ENCODE data around the gene GABRB3.

The GABRB3 gene

DNA sequence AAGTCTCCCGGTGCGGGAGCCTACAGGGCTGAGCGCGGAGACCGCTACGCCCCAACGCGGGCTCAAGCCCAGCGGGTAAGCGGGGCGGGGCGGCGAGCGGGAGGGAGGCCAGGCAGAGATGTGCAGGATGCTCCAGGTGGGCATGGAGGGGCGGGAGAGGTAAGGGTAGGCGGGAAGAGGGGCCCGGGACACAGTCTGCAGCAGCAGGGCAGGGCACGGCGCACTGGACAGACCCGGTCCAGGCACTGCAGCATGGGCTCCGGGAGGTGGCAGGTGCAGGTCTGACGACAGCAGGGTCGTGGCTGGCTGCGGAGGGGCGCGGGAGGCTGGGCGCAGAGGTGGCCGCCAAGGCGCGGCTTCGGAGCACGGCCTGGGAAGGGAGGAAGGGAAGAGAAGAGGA is 102.8 kb downstream of the GABRB3 start:
- no peak for DNase-seq

DNA sequence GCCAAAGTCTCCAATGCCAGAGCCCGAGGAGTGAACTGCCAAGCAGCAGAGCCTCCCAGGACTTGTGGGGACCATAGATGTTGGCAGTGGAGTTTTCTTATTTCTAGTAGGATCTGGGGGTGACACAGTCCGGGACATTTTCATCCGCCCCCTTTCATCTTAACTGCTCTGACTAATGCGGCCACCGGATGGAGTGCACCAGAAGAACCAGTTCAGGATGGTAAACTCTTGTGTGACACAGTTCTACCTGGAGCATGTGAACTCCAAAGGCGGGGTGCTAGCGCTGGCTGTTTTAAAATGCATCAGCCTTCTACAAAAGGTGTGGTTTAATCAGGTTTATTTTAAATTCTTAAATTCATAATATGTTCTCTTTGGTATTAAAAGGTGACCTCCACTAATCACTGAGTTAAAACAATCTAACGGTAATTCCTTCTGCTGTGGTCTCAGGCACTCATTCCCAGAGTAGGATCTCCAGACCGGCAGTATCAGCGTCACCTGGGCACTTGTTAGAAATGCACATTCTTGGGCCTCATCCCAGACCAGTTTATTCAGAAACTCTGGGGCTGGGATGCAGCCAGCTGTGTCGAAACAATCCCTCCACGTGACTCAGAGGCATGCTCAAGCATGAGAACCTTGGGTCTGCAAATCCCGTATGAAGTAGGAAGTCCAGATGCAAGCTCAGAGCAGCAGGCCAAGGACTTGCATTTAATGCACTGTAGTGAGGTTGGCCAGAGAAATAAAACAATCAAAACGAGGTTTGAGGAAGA is 105.5 kb downstream of the GABRB3 start:
- DNase-seq: no peak

DNA sequence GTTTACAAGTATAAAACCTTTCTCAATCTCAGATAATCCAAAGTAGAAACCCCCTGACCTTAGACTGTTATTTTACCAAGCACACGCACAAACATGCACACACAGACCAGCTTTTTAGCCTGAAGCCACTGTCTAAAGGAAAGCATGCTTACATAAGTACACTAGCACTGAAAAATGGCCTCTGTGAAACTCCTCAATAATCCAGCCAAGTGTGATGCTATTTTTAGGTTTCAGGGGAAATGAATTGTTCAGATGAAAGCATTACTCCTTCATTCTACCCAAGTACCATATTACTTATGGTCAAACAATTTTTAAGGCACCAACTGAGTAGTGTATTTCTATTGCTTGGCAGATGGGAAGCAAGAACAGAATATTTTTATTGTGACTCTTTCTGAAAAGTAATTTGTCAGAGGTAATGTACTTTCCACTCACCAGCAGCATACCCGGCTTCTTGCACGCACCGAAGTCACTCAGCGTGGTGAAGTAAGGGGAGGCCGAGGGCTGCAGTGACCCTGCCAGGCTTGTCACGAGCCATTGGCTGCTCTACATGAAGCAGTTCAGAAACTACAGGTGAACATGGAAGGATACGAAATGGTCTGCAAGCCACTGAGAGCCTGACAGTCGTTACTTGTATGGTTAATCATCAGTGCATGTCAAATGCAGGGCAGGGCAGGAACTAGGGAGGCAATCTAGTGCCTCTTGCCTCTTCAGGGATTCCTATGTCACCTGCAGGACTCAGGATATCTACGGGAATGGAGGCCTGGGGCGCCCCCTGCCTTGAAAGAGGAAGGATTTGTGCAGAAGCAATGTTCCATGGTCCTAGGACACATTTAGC is 106.7 kb downstream of the GABRB3 start:
- DNase-seq: no peak

DNA sequence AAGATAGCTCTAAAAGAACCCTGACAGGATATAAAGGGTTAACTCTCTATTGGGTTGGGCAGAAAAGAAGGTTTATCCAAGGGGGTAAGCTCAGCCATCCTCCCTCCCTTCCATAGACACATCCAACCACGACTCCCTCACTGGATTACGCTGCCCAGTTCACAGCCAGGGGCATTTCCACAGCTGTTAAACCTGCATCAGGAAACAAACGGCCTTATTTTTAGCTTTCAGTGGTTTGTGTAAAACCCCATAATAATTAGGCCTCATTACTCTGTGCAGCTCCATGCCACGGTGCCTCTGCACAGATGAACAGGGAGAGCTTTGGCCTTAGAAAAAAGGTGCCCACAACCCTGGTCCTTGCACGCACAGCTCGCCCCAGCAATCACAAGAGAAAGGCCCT is 110.6 kb downstream of the GABRB3 start:
- no peak for DNase-seq

DNA sequence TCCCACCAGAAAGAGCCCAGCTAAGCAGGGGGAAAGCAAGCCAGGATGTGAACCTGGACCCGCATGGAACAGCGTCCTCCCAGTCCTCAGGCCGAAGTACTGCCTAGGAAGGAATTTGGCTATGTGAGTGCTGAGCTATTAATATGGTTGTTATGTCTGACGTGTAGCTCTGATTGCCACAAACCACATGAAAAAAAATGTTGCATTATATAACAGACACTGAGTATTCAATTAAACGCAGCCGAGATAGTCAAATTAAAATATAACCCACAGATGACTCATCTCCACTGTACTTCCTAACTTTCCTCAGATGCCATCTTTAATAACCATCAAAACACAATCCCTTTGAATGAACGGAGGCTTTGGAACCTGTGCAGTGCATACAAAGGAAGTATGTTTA is 111.1 kb downstream of the GABRB3 start:
- DNase-seq: no peak

DNA sequence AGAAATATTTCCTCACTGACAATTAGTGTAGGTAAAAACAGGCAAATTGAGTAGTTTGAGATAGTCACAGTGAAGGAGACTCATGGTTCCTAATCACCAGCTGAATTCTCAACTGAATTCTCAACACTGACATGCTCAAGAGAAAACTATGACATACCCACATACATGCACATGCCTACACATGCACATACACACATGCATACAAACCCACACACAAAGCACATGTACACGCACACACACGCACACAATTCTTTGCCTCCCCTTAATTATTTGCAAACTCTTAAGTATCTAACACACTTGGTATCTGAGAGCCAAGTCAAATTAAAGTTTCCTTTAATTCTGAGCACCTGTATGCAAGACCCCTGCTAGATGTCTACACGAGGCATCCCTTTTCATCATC is 111.8 kb downstream of the GABRB3 start:
- DNase-seq: no peak

DNA sequence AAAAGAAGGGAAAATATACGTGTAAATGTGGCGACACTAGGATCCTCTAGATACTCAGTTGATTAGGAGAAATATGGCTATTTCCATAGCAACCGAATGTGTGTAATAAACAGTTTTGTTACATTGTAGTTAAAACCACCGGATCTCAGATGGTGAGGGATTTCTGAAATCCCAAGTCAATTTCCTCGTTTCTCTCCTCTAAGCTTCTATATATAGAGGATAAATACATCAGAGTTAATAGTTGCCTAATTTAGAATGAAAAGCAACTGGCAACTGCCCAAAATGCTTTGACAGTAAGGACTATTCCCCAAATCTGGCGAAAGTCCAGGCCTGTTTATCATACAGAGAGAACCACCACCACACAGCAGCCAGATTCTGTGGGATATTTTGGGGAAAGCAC is 112.6 kb downstream of the GABRB3 start:
- DNase-seq: no peak

DNA sequence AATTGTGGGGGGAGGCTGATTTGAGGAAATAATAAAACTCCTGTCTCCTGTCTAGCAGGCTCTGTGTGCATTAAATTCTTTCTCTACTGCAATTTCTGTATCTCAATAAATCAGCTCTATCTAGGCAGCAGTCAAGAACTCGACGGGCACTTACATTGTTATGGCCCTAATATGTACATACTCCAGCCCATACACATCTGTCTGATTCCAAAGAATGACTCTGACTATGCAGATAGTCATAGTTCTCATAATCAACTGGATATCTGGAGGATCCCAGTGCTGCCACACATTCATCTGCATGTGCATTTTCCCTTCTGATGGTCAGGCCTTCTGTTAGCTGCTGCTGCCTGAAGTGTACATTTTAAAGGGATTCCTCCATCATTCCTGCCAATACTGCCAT is 114.6 kb downstream of the GABRB3 start:
- no peak for DNase-seq

DNA sequence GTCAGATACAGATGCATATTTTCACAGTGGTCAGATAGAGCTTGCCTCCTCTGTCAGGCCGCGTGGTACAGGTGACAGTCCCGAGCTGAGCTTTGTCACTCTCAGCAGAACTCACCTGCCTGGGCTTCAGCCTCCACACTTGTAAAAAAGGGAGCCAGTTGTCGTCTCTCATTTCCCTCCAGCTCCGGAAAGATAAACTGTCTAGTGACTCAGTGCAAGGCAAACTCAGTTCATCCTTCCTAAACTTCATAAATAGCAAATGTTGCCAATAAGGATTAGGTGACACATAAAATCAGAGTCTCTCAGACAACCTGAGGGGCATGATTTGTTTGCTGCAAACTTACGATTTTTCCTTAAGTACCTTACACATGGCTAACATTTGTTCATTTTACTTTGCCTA is 116.8 kb downstream of the GABRB3 start:
- DNase-seq: no peak

DNA sequence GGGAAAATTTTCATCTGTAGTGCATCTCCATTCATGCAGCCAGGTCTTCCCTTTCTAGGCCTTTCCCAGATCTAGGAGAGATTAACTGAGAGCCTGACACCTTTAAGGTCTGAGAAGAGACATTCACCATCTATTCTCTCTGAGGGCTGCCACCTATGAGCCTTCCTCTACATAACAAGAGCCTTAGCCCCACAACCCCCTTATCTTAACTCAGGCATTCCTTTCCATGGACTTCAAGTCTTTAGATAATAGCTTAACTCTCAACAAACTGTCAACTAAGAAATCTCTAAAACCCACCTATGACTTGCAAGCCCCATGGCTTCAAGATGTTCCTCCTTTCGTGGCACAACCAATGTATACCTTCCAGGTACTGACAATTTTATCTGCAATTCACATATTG is 121.0 kb downstream of the GABRB3 start:
- DNase-seq: no peak

DNA sequence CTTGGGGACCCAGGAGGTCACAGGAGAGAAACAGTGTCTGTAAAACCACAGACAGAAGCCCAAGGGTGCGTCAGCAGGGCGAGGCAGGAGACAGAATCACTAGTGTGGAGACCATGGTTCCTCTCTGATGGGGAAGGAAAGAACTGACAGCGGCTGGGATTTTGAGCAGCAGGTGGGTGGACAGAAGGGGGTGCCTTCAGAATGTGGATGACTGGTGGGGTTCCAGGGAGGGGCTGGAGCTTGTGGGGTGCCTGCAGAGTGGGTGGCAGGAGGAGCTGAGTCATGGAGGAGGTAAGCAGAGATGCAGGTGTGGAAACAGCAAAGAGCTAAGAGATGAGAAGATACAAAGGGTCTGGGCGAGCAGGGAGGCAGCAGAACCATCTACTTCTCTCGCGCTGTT is 124.2 kb downstream of the GABRB3 start:
- DNase-seq: no peak

DNA sequence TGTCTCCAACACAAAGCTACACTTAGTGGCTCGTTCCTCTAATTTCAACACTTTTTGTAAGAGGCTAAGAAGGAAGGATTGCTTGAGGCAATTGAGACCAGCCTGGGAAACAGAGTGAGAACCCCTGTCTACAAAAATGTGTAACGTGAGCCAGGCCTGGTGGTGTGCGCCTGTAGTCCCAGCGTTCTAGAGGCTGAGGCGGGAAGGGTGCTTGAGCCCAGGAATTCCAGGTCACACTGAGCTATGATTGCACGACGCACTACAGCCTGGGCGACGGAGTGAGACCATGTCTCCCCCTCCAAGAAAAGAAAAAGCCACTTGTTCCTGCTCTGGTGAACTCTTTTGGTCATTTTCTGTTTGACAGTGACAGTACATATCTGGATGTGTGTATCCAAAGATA is 127.9 kb downstream of the GABRB3 start:
- DNase-seq: no peak

DNA sequence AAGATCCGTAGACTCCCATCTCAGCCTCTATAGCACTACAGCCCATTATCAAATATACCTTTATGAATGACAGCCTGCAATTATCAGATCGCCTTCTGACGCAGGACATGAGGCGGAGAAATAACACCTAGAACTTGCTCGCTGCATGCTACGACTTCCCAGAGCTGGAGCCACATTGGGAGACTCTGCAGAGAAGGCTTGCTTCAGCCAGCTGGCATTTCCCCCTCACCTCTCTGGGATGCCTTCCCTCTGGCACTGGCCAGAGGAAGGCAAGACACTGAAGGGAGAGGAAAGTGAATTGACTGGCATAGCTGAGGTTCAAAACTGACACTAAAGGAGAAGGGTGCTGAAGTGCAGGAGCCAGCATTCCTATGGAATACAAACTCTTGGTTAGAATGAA is 131.7 kb downstream of the GABRB3 start:
- DNase-seq: no peak

DNA sequence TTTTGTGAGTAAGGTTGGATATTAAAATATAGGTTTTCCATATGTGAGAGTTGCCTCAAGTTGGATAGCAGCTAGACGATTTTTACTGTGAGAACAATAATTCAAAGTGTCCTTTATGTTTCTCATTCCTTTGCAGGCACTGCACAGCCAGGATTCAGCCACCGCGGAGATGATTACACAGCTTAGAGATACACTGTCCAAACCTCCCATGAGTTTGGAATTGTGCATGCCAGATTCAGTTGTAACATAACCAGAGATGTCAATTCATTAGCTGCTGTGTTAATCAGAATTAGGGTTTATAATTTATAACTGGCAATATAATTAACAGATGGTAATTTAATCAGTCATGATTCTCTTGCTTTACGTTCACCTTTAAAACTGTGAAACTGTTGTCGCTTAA is 132.3 kb downstream of the GABRB3 start:
- DNase-seq: no peak

DNA sequence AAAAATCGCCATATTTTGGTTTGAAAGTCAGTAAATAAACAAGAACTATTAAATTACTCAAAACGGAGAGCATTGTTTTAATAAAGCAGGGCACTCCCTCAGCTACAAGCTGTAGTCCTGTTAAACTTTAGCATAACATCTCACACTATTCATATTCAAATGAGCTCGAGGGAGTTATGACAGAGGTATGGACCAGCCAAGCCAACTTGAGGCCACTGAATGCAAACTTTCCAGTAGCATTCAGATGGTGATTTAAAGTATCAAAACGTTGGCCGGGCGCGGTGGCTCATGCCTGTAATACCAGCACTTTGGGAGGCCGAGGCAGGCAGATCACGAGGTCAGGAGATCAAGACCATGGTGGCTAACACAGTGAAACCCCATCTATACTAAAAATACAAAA is 132.9 kb downstream of the GABRB3 start:
- no peak for DNase-seq

DNA sequence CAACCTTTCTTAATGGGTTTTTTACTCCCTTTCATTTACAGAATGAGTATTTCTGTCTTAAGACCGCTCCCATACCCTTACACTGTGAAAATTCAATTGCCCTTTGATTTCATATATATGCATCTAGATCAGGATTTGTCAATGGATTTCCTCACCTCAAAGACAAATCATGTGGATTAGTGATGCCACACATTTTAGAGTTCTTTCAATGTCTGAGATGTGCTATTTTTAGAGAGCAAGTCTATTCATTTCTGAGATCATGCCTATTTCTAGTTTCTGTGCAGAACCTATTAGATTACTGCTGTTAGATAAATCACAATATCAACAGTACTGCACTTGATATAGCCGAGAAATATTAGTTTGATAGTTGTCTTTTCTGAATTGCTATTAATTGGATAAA is 137.3 kb downstream of the GABRB3 start:
- no peak for DNase-seq

DNA sequence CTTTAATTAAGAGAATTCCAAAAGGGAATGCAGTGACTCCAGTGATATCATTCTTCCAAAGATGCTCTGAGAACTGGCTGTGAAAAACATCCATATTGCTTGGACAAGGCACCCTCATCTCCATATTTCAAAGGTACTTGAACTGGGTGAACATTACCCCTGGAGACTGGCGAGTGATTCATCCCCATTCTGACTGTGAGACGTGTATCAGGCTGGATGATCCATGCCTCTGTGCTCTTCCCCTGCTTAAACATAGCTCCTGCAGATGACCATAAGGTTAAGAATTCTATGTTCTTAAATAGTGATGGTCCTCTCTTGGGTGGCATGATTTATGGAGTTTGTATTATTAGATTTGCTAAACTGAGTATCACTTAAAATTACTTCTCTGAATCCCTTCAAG is 137.8 kb downstream of the GABRB3 start:
- no peak for DNase-seq

DNA sequence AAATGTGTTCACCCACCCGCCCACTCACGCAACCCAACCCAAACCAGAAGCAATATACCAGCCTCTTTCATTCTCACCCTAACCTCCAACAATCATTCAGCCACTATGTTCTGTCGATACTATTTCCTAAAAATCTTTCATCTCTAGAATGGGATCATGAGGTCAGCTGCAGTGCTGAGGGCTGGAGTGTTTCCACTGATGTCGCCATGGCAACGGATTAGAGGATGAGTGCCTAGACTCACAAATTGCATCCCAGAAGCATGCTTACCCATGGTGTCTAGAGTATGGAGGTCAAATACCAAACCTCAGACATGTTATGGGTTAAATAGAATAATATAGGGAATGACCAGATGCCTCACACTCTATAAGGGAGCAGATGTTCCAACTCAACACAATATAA is 138.5 kb downstream of the GABRB3 start:
- DNase-seq: no peak

DNA sequence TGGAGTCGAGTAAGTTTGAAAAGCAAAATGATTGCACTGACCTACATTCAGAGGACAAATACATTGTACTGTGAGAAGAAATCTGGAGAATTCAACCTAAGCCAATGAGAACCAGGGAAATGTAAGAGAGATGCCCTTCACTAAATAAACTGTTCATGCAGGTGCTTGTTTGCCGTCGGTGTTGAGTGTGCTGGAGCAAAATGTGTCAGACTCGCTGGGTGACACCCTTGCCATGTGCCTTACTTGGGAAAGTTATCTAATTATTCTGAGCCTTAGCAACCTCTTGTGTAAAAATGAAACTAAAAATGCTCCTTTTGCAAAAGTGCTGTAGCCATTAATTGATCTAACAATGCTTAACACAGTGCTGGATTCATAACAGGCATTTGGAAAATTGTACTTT is 140.4 kb downstream of the GABRB3 start:
- DNase-seq: no peak

DNA sequence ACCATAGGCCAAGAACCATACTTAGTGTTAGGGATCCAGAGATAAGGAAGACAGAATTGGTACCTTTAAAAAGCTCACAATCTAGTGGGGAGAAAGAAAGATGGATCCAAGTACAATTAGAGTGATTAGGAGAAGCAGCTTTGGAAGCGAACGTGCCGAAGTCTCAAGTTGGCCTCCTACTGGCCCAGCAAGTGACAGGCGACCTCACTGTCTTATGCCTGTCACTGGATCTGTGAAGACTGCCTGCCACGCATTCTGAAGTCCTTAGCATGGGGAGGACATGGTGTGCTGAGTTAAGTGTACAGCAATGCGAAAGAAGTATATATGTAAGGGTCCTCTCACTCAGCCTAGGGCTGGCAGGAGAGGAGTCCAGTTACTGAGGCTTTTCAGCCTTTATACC is 141.0 kb downstream of the GABRB3 start:
- no peak for DNase-seq

DNA sequence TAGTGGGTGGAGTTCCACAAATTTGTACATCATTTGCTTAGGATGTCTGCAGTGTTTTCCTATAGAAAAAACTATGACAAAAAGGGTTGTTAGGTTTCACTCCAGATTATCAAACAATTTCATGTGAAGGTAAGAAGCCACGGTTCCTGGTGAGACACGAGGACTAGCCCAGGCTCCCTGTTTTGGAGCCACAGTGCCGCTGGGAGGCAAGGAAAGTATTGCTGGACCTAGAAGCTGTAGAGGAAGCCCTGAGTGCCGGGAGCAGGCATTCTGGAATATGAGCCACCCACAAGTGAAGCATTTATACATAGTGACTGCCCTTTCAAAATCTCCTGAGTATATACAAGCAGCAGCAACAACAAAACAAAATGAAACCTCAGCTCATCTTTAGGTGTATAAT is 142.0 kb downstream of the GABRB3 start:
- DNase-seq: no peak

DNA sequence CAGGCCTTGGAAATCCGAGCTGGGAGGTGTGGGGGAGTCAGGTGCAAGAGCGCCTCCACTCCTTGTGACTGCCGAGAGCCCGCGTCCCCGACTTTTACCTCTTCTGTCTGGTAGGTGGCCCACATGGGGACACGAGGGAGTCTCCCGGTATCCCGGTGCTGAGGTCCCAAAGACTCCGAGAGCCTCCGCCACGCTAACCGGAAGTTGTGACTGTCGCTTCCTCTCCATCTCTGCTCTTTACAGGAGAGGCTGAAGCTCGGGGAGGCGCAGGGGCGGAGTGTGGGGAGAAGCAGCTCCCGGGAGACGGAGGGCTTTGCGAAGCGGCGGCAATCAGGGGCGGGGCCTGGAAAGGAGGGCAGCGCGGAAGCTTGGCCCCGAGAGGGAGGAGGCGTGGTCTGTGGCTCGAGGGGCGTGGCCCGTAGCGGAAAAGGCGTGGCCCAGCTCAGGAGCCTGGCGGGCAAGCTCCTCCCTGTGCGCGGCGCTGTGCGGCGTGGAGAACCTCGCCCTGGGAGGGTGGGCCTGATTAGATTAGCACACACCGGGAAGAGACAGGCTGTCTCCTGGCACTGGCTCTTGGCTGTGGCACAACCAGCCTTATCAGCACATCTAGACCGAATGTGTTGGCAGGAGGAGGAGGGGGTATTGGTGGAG is 143.9 kb downstream of the GABRB3 start:
- DNase-seq: no peak

DNA sequence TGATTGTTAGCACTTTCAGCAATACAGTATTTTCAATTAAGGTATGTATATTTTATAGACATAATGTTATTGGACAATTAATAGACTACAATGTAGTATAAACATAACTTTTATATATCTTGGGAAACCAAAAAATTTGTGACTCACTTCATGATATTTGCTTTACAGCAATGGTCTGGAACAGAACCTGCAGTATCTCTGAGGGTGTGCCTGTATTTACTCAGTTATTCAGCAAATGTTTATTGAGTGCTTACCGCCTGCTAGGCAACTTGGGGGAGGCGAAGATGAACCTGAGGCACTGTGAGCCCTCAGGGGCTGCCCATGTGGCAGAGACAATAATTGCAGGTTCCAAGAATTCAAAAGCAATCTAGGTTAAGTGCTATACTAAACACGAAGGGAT is 144.8 kb downstream of the GABRB3 start:
- DNase-seq: no peak

DNA sequence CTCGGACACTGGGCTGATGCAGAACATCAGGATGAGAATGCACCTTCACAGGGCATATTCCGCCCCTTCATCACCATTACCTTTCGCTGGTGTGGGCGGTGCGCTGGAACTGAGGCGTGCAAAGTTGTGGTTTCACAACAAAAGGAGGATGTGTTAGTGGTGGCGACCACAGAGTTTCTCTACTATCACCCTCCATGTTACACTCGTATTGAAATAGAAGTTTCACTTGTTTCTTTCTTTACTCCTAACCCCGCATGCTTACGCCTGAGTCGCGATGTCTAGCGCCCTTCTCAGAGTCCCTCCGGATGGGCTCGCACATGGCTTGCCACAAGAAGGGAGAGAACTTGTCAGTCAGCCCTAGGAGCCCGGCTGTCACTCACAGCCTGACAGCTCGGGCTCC is 148.7 kb downstream of the GABRB3 start:
- DNase-seq: no peak
